HepG2 (cell line): ENCODE results near the gene CHID1. TPM values are rescaled to one million over a fixed set of nuclear protein-coding genes. Genes with fewer than 3 reads are reported as not detected.

Experiments used
- GABPB1 ChIP-seq: IDR thresholded peaks from 2 replicates; pipeline ENCODE4 v1.6.1; 2016; ENCODE audit warnings: mild to moderate bottlenecking, missing genetic modification reagents, moderate library complexity, missing compliant biosample characterization
- HNF4A ChIP-seq: sonication (generic); formaldehyde crosslinking; IDR thresholded peaks from 2 replicates; pipeline ENCODE4 v1.4.0; 2020; ENCODE audit warnings: missing genetic modification reagents
- KAT8 ChIP-seq: IDR thresholded peaks from 2 replicates; pipeline ENCODE4 v1.6.1; 2016; ENCODE audit warnings: missing genetic modification reagents, missing compliant biosample characterization
- KDM6A ChIP-seq: IDR thresholded peaks from 2 replicates; pipeline ENCODE4 v1.6.1; 2016; ENCODE audit warnings: low read depth
- MTA3 ChIP-seq: sonication (generic); formaldehyde crosslinking; IDR thresholded peaks from 2 replicates; pipeline ENCODE4 v1.4.0; 2020; ENCODE audit warnings: missing genetic modification reagents
- ZBTB21 ChIP-seq: sonication (generic); formaldehyde crosslinking; IDR thresholded peaks from 2 replicates; pipeline ENCODE4 v1.4.0; 2020; ENCODE audit warnings: missing genetic modification reagents
- ZNF138 ChIP-seq: sonication (generic); formaldehyde crosslinking; IDR thresholded peaks from 2 replicates; pipeline ENCODE4 v1.5.0; 2020; ENCODE audit warnings: mild to moderate bottlenecking, low read depth, missing genetic modification reagents
- ZNF329 ChIP-seq: sonication (generic); formaldehyde crosslinking; IDR thresholded peaks from 2 replicates; pipeline ENCODE4 v1.9.0; 2021; ENCODE audit warnings: low read depth, mild to moderate bottlenecking, missing genetic modification reagents
- ZNF530 ChIP-seq: sonication (generic); formaldehyde crosslinking; IDR thresholded peaks from 2 replicates; pipeline ENCODE4 v1.5.0; 2020; ENCODE audit warnings: low read depth, mild to moderate bottlenecking, missing genetic modification reagents
- ZNF563 ChIP-seq: sonication (generic); formaldehyde crosslinking; IDR thresholded peaks from 2 replicates; pipeline ENCODE4 v1.8.0; 2022; ENCODE audit warnings: mild to moderate bottlenecking, moderate library complexity, missing genetic modification reagents
- ZNF570 ChIP-seq: sonication (generic); formaldehyde crosslinking; IDR thresholded peaks from 2 replicates; pipeline ENCODE4 v1.4.0; 2020; ENCODE audit warnings: mild to moderate bottlenecking, missing genetic modification reagents, borderline replicate concordance
- polyA plus RNA-seq, 8 experiments: library from polyadenylated mRNA; depleted of rRNA in 3 of 8; stranded (reverse) in 7 of 8; unstranded in 1 of 8; fragments of >200 nt; fragmentation: Illumina TruSeq in 4 of 8; extraction: Trizol in 4 of 8; gene quantifications; 2 replicates each; pipeline versions ENCODE4 v1.2.1 to v1.2.3, GENCODE V29; 2011 to 2016; ENCODE audit warnings: low read depth in 4 of 8, missing spikeins in 1 of 8, mixed read lengths in 1 of 8; ENCODE audit not compliant: insufficient read depth in 1 of 8
- total RNA-seq, 5 experiments: library from RNA; depleted of rRNA; stranded (reverse); fragments of >200 nt; fragmentation: Illumina TruSeq; extraction: Trizol; gene quantifications; 2 replicates each; pipeline ENCODE4 v1.2.3, GENCODE V29; 2016; ENCODE audit warnings: low read depth in 1 of 5
- TF ChIP-seq, protein P1 (sequence below): sonication (generic); formaldehyde crosslinking; IDR thresholded peaks from 2 replicates; pipeline ENCODE4 v1.4.0; 2020; ENCODE audit warnings: mild to moderate bottlenecking, missing genetic modification reagents
- TF ChIP-seq, protein P2 (sequence below): sonication (generic); formaldehyde crosslinking; IDR thresholded peaks from 2 replicates; pipeline ENCODE4 v1.4.0; 2020; ENCODE audit warnings: missing genetic modification reagents
- TF ChIP-seq, protein P3 (sequence below): sonication (generic); formaldehyde crosslinking; IDR thresholded peaks from 2 replicates; pipeline ENCODE4 v1.4.0; 2020; ENCODE audit warnings: missing genetic modification reagents
- TF ChIP-seq, protein P4 (sequence below): sonication (generic); formaldehyde crosslinking; IDR thresholded peaks from 2 replicates; pipeline ENCODE4 v1.4.0; 2020; ENCODE audit warnings: missing genetic modification reagents

Gene CHID1
- total and polyA plus RNA-seq, 2 of the 13 experiments (the other 11 are each of a cell fraction or from before 2014, with no cell fraction given), result 65.1 to 93.6 TPM

DNA sequence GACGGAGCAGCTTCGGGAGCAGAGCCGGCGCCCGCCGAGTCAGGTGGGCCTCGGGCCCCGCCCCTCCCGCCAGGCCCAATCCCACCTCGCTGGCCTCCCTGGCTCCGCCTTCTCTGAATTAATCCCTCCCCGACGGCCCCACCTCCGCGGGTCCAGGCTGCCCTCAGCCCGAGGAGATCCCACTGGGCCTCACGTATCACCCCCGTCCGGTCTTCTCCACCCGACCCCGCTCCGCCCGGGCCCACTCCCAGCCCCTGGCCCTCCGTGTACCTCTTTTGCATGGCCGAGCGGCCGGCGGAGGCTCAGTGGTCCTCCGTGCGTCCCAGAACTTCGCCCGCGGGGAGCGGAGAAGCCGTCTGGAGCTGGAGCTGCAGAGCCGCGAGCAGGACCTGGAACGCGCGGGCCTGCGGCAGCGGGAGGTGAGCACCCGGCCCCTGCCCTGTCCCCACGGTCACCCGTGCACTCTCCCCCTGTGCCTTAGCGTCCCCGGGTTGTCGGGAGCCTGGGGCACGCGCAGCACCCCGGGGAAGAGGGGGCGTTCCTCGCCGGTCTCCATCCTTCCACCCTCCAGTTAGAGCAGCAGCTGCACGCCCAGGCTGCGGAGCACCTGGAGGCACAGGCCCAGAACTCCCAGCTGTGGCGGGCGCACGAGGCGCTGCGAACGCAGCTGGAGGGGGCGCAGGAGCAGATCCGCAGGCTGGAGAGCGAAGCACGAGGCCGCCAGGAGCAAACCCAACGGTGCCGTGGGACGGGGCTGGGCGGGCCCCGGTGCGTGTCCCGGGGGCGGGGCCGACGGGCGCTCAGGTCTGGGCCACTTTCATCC, 80.1 kb downstream of the CHID1 start (continued):
- TF ChIP-seq ZNF138 (CRISPR knock-in tag), result no peak
- no peak for TF ChIP-seq ZNF530 (CRISPR knock-in tag)
- TF ChIP-seq, protein P1, sequence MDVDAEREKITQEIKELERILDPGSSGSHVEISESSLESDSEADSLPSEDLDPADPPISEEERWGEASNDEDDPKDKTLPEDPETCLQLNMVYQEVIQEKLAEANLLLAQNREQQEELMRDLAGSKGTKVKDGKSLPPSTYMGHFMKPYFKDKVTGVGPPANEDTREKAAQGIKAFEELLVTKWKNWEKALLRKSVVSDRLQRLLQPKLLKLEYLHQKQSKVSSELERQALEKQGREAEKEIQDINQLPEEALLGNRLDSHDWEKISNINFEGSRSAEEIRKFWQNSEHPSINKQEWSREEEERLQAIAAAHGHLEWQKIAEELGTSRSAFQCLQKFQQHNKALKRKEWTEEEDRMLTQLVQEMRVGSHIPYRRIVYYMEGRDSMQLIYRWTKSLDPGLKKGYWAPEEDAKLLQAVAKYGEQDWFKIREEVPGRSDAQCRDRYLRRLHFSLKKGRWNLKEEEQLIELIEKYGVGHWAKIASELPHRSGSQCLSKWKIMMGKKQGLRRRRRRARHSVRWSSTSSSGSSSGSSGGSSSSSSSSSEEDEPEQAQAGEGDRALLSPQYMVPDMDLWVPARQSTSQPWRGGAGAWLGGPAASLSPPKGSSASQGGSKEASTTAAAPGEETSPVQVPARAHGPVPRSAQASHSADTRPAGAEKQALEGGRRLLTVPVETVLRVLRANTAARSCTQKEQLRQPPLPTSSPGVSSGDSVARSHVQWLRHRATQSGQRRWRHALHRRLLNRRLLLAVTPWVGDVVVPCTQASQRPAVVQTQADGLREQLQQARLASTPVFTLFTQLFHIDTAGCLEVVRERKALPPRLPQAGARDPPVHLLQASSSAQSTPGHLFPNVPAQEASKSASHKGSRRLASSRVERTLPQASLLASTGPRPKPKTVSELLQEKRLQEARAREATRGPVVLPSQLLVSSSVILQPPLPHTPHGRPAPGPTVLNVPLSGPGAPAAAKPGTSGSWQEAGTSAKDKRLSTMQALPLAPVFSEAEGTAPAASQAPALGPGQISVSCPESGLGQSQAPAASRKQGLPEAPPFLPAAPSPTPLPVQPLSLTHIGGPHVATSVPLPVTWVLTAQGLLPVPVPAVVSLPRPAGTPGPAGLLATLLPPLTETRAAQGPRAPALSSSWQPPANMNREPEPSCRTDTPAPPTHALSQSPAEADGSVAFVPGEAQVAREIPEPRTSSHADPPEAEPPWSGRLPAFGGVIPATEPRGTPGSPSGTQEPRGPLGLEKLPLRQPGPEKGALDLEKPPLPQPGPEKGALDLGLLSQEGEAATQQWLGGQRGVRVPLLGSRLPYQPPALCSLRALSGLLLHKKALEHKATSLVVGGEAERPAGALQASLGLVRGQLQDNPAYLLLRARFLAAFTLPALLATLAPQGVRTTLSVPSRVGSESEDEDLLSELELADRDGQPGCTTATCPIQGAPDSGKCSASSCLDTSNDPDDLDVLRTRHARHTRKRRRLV, result no peak
- no peak for TF ChIP-seq KDM6A (CRISPR knock-in tag)
- TF ChIP-seq ZNF563 (CRISPR knock-in tag), result no peak
- TF ChIP-seq ZNF329 (CRISPR knock-in tag), result 0 out of 2 replicates have a peak, but pooled peaks have one; percentile 42
- no peak for TF ChIP-seq ZBTB21 (CRISPR knock-in tag)
- no peak for TF ChIP-seq HNF4A (CRISPR knock-in tag)
- no peak for TF ChIP-seq MTA3 (CRISPR knock-in tag)
- TF ChIP-seq, protein P2, sequence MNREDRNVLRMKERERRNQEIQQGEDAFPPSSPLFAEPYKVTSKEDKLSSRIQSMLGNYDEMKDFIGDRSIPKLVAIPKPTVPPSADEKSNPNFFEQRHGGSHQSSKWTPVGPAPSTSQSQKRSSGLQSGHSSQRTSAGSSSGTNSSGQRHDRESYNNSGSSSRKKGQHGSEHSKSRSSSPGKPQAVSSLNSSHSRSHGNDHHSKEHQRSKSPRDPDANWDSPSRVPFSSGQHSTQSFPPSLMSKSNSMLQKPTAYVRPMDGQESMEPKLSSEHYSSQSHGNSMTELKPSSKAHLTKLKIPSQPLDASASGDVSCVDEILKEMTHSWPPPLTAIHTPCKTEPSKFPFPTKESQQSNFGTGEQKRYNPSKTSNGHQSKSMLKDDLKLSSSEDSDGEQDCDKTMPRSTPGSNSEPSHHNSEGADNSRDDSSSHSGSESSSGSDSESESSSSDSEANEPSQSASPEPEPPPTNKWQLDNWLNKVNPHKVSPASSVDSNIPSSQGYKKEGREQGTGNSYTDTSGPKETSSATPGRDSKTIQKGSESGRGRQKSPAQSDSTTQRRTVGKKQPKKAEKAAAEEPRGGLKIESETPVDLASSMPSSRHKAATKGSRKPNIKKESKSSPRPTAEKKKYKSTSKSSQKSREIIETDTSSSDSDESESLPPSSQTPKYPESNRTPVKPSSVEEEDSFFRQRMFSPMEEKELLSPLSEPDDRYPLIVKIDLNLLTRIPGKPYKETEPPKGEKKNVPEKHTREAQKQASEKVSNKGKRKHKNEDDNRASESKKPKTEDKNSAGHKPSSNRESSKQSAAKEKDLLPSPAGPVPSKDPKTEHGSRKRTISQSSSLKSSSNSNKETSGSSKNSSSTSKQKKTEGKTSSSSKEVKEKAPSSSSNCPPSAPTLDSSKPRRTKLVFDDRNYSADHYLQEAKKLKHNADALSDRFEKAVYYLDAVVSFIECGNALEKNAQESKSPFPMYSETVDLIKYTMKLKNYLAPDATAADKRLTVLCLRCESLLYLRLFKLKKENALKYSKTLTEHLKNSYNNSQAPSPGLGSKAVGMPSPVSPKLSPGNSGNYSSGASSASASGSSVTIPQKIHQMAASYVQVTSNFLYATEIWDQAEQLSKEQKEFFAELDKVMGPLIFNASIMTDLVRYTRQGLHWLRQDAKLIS (CRISPR knock-in tag), result no peak
- no peak for TF ChIP-seq KAT8 (CRISPR knock-in tag)
- TF ChIP-seq, protein P3, sequence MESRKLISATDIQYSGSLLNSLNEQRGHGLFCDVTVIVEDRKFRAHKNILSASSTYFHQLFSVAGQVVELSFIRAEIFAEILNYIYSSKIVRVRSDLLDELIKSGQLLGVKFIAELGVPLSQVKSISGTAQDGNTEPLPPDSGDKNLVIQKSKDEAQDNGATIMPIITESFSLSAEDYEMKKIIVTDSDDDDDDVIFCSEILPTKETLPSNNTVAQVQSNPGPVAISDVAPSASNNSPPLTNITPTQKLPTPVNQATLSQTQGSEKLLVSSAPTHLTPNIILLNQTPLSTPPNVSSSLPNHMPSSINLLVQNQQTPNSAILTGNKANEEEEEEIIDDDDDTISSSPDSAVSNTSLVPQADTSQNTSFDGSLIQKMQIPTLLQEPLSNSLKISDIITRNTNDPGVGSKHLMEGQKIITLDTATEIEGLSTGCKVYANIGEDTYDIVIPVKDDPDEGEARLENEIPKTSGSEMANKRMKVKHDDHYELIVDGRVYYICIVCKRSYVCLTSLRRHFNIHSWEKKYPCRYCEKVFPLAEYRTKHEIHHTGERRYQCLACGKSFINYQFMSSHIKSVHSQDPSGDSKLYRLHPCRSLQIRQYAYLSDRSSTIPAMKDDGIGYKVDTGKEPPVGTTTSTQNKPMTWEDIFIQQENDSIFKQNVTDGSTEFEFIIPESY (CRISPR knock-in tag), result no peak
- TF ChIP-seq ZNF570 (CRISPR knock-in tag), result no peak
- TF ChIP-seq, protein P4, sequence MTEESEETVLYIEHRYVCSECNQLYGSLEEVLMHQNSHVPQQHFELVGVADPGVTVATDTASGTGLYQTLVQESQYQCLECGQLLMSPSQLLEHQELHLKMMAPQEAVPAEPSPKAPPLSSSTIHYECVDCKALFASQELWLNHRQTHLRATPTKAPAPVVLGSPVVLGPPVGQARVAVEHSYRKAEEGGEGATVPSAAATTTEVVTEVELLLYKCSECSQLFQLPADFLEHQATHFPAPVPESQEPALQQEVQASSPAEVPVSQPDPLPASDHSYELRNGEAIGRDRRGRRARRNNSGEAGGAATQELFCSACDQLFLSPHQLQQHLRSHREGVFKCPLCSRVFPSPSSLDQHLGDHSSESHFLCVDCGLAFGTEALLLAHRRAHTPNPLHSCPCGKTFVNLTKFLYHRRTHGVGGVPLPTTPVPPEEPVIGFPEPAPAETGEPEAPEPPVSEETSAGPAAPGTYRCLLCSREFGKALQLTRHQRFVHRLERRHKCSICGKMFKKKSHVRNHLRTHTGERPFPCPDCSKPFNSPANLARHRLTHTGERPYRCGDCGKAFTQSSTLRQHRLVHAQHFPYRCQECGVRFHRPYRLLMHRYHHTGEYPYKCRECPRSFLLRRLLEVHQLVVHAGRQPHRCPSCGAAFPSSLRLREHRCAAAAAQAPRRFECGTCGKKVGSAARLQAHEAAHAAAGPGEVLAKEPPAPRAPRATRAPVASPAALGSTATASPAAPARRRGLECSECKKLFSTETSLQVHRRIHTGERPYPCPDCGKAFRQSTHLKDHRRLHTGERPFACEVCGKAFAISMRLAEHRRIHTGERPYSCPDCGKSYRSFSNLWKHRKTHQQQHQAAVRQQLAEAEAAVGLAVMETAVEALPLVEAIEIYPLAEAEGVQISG, result peak; percentile 31; the same call in 1 of the 2 replicates
- TF ChIP-seq GABPB1 (CRISPR knock-in tag), result peak; percentile 37; the same call in 1 of the 2 replicates
